Chondrocyte (in vitro differentiated cells): ENCODE data around the gene S1PR2. TPM values are rescaled to one million over a fixed set of nuclear protein-coding genes. Genes with fewer than 3 reads are reported as not detected.
"Not testable (repeated sequence)": the region's sequence is repeated elsewhere in the genome, so short reads cannot be mapped to it uniquely, and the experiment has no call there.

Experiments used
- DNase-seq: peaks from one replicate; pipeline ENCODE4 v3.0.0; 2021; ENCODE audit warnings: mixed read lengths, low spot score
- H3K27ac Mint-ChIP-seq: one replicate; pipeline ENCODE4 v1.8.0; 2021; ENCODE audit warnings: mild to moderate bottlenecking, moderate library complexity, mixed read lengths; ENCODE audit not compliant: unreplicated experiment
- H3K27me3 Mint-ChIP-seq: 2 replicates; pipeline ENCODE4 v1.8.0; 2021; ENCODE audit warnings: low read depth, mixed read lengths
- H3K36me3 Mint-ChIP-seq: 2 replicates; pipeline ENCODE4 v1.8.0; 2021; ENCODE audit warnings: low read depth, mixed read lengths
- H3K4me1 Mint-ChIP-seq: 2 replicates; pipeline ENCODE4 v1.8.0; 2021; ENCODE audit warnings: low read depth, mild to moderate bottlenecking, mixed read lengths
- H3K4me3 Mint-ChIP-seq: one replicate; pipeline ENCODE4 v1.8.0; 2021; ENCODE audit warnings: mild to moderate bottlenecking, moderate library complexity, mixed read lengths; ENCODE audit not compliant: unreplicated experiment
- H3K9me3 Mint-ChIP-seq: 2 replicates; pipeline ENCODE4 v1.8.0; 2021; ENCODE audit warnings: low read depth, mixed read lengths
- total RNA-seq: library from RNA; stranded (reverse); gene quantifications from 3 replicates; pipeline ENCODE4 v1.2.1, GENCODE V29; 2021
- TF ChIP-seq, protein P1 (sequence below): fragments of 200-600 bp; sonication (generic); IDR thresholded peaks from 2 replicates; pipeline ENCODE4 v1.5.0; 2021; ENCODE audit warnings: antibody characterized with exemption, mild to moderate bottlenecking, moderate library complexity

Gene S1PR2
- total RNA-seq, 1 donor from 2014 or later = 12.0 TPM

GRCh38 chr19:10238172-10238783 lies 7.1 kb upstream of the S1PR2 start:
- H3K9me3 Mint-ChIP-seq = no peaks in the 10 kb centered on the region
- H3K27ac Mint-ChIP-seq = peak overlapping the region; percentile 93
- H3K36me3 Mint-ChIP-seq = no peaks in the 10 kb centered on the region
- TF ChIP-seq, protein P1, sequence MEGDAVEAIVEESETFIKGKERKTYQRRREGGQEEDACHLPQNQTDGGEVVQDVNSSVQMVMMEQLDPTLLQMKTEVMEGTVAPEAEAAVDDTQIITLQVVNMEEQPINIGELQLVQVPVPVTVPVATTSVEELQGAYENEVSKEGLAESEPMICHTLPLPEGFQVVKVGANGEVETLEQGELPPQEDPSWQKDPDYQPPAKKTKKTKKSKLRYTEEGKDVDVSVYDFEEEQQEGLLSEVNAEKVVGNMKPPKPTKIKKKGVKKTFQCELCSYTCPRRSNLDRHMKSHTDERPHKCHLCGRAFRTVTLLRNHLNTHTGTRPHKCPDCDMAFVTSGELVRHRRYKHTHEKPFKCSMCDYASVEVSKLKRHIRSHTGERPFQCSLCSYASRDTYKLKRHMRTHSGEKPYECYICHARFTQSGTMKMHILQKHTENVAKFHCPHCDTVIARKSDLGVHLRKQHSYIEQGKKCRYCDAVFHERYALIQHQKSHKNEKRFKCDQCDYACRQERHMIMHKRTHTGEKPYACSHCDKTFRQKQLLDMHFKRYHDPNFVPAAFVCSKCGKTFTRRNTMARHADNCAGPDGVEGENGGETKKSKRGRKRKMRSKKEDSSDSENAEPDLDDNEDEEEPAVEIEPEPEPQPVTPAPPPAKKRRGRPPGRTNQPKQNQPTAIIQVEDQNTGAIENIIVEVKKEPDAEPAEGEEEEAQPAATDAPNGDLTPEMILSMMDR = no peak
- no peak for DNase-seq
- no peak overlapping the region for H3K4me3 Mint-ChIP-seq
- peaks cover 19% of the 10 kb centered on the region for H3K4me1 Mint-ChIP-seq
- H3K27me3 Mint-ChIP-seq = no peaks in the 10 kb centered on the region

DNA sequence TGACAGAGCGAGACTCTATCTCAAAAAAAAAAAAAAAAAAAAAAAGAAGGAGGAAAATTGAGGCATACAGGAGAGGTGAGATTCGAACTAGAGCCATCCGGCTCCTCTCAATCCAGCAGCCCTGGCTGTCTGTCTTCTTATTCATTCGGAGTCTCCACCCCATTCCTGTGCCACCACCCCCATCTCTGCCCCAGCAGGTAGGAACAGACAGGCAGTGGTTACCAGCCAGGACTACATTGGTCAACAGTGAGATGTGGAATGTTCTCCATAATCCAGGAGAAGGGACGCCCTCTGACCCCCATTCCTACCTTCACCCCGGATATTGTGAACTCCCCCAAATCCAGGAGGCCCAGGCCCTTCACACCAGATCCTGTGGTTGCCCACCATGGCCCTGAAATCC lies 6.6 kb upstream of the S1PR2 start:
- no peaks in the 10 kb centered on the region for H3K36me3 Mint-ChIP-seq
- peaks cover 19% of the 10 kb centered on the region for H3K4me1 Mint-ChIP-seq
- DNase-seq = no peak
- H3K9me3 Mint-ChIP-seq = no peaks in the 10 kb centered on the region
- H3K4me3 Mint-ChIP-seq = no peak overlapping the region
- peak overlapping the region; percentile 93 for H3K27ac Mint-ChIP-seq
- no peaks in the 10 kb centered on the region for H3K27me3 Mint-ChIP-seq
- TF ChIP-seq, protein P1 = no peak

- peaks cover 19% of the 10 kb centered on the region for H3K4me1 Mint-ChIP-seq
- not testable (repeated sequence) for H3K9me3 Mint-ChIP-seq, H3K27ac Mint-ChIP-seq
Observed at GRCh38 chr19:10235409-10235808, 4.3 kb upstream of the S1PR2 start.

DNA sequence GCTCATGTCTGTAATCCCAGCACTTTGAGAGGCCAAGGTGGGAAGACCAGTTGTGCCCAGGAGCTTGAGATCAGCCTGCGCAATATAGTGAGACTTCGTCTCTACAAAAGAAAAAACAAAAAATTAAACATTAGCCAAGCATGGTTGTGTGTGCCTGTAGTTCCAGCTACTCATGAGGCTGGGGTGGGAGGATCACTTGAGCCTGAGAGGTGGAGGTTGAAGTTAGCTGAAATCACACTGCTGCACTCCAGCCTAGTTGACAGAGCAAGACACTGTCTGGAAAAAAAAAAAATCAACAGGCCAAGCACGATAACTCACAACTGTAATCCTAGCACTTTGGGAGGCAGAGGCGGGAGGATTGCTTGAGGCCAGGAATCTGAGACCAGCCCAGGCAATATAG lies 3.9 kb upstream of the S1PR2 start:
- Mint-ChIP-seq H3K27me3 (no peaks in the 10 kb centered on the region), H3K9me3 (no peaks in the 10 kb centered on the region), H3K36me3 (no peaks in the 10 kb centered on the region), H3K4me1 (peaks cover 19% of the 10 kb centered on the region), H3K27ac (no peak overlapping the region), H3K4me3 (no peak overlapping the region)
- TF ChIP-seq, protein P1 = no peak
- no peak for DNase-seq

More at GRCh38 chr19:10235409-10235808, 4.3 kb upstream of the S1PR2 start:
- H3K36me3 Mint-ChIP-seq, H3K27me3 Mint-ChIP-seq, H3K4me3 Mint-ChIP-seq, DNase-seq: not testable (repeated sequence)

- Mint-ChIP-seq H3K4me1 (peaks cover 24% of the 10 kb centered on the region), H3K27ac (no peak overlapping the region)
Observed at GRCh38 chr19:10233946-10234345, 2.8 kb upstream of the S1PR2 start.

More at GRCh38 chr19:10233946-10234345, 2.8 kb upstream of the S1PR2 start:
- H3K36me3 Mint-ChIP-seq = no peaks in the 10 kb centered on the region
- no peaks in the 10 kb centered on the region for H3K27me3 Mint-ChIP-seq
- no peak overlapping the region for H3K4me3 Mint-ChIP-seq
- DNase-seq = no peak
- H3K9me3 Mint-ChIP-seq = no peaks in the 10 kb centered on the region
- TF ChIP-seq, protein P1 = no peak
